Measurements from ENCODE around the gene ITCH. TPM values are rescaled to one million over a fixed set of nuclear protein-coding genes. Genes with fewer than 3 reads are reported as not detected.
A peak's percentile ranks its signal among the peaks of the same experiment; 100 is the strongest.

ITCH gene
- total and polyA plus RNA-seq, 9 of the 15 experiments (the other 6 are each of a cell fraction or from before 2014, with no cell fraction given): 7.5 to 53.0 (median 22.9) TPM

- TF ChIP-seq CHD7 (IDR thresholded peaks at IDR 0.05; ENCODE audit: low read depth, low read length) (no peak), USF1 (CRISPR knock-in tag; IDR thresholded peaks at IDR 0.05) (0 out of 2 replicates have a peak, but pooled peaks have one; percentile 32), MLLT1 (IDR thresholded peaks at IDR 0.05) (peak in 1 of 2 experiments; percentile 99; a peak in 2 of 4 replicates), YY1 (IDR thresholded peaks at IDR 0.05; ENCODE audit: borderline replicate concordance in 1 of 3, control insufficient read depth in 1 of 3, extremely low read depth in 1 of 3, insufficient read depth in 3 of 3, insufficient read length in 1 of 3, insufficient replicate concordance in 2 of 3, low read depth in 1 of 3, low read length in 2 of 3) (peak in 1 of 3 experiments; percentile 4), E2F5 (CRISPR knock-in tag; IDR thresholded peaks at IDR 0.05) (0 out of 2 replicates have a peak, but pooled peaks have one; percentile 53), TFAP4 (CRISPR knock-in tag; IDR thresholded peaks at IDR 0.05; ENCODE audit: borderline replicate concordance) (peak; percentile 47; the same call in 1 of the 2 replicates), MTA3 (IDR thresholded peaks at IDR 0.05; ENCODE audit: borderline replicate concordance) (peak; percentile 64; the same call in 1 of the 2 replicates), ATF7 (IDR thresholded peaks at IDR 0.05) (peak; percentile 35), ELF2 (CRISPR knock-in tag; IDR thresholded peaks at IDR 0.05) (no peak)
These were observed 152.6 kb downstream of the ITCH start (continued) for GRCh38 chr20:34515484-34516246.
